OCI-LY3 (cell line): Measurements from ENCODE around the gene COL20A1.

ENCODE experiments used
- CTCF ChIP-seq: fragments of 200-600, 300-600 bp; sonication (generic); IDR thresholded peaks from 2 replicates; pipeline ENCODE4 v1.5.1; 2014; ENCODE audit warnings: antibody characterized with exemption, low read length, low read depth
- EZH2phosphoT487 ChIP-seq: fragments of 200-600 bp; shearing (Covaris generic); IDR thresholded peaks from 2 replicates; pipeline ENCODE4 v1.6.1; 2018; ENCODE audit warnings: antibody characterized with exemption, mixed run types, low read depth

GRCh38 chr20:63328026-63328700 is 35.2 kb downstream of the COL20A1 start:
- no peak for TF ChIP-seq CTCF
- TF ChIP-seq EZH2phosphoT487 = no peak
